22Rv1 (cell line): ENCODE results near the gene MEX3A.

ENCODE experiments used
- ZFX ChIP-seq: fragments of 450-650 bp; IDR thresholded peaks from 2 replicates; pipeline ENCODE4 v1.6.1; 2017; ENCODE audit warnings: antibody characterized with exemption, borderline replicate concordance
- TF ChIP-seq, protein P1 (sequence below): fragments of 450-650 bp; IDR thresholded peaks from 2 replicates; pipeline ENCODE4 v1.5.1; 2017; ENCODE audit warnings: mild to moderate bottlenecking

DNA sequence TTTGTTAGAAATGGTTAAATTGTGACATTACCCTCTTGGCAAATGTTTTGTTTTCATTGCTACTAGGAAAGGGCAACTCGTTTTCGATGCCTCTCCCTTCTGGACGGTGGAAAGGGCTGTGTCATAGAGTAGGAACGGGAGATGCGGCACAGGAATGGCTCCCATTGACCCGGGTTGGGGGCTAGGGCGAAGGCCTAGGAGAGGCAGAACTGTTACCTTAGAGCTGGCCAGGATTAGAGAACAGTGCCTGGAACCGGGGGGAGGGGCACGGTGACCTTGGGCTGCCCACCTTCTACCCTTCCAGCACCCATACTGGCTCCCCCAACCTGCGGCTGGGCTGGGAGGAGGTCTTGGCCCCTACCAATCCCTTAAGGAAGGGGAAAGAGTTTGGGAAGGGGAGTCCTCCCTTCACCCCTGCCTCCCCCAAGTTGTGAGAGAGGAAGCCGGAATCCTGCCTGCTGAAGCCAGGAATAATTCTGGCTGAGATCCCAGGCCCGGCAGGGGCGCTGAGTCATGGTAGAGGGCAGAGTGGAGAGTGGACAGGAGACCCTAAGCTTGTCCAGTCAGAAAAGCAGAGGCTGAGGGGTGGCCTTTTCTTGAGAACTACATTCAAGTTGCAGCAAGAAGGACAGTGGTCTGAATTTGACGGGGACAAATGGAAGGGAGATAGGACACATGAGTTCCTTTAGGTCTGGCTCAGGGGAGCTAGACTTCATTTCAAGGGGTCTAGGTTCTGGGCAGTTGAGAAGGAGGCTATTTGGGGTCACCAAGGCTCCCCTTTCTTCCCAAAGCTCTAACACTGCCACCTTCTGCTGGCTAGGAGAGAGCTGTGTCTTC lies 40.5 kb upstream of the MEX3A start:
- TF ChIP-seq, protein P1, sequence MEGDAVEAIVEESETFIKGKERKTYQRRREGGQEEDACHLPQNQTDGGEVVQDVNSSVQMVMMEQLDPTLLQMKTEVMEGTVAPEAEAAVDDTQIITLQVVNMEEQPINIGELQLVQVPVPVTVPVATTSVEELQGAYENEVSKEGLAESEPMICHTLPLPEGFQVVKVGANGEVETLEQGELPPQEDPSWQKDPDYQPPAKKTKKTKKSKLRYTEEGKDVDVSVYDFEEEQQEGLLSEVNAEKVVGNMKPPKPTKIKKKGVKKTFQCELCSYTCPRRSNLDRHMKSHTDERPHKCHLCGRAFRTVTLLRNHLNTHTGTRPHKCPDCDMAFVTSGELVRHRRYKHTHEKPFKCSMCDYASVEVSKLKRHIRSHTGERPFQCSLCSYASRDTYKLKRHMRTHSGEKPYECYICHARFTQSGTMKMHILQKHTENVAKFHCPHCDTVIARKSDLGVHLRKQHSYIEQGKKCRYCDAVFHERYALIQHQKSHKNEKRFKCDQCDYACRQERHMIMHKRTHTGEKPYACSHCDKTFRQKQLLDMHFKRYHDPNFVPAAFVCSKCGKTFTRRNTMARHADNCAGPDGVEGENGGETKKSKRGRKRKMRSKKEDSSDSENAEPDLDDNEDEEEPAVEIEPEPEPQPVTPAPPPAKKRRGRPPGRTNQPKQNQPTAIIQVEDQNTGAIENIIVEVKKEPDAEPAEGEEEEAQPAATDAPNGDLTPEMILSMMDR: no peak
- TF ChIP-seq ZFX: no peak
